ENCODE measurements around the gene NELL1. TPM values are rescaled to one million over a fixed set of nuclear protein-coding genes. Genes with fewer than 3 reads are reported as not detected.

Gene NELL1
- total and polyA plus RNA-seq, 2 donors (not counting 3 experiments of a cell fraction or from before 2014, with no cell fraction given), result not detected

- no TSS peak for BruUV-seq (replicated peaks)
- no peak overlapping the region for H3K9ac ChIP-seq (replicated peaks; ENCODE audit: extremely low read depth, insufficient read depth, low read length)
- CTCF ChIA-PET, result no interaction called here
- DNase-seq (ENCODE audit: low read depth, low spot score), result no peak
- peaks cover 5% of the 10 kb centered on the region for H3K9me3 ChIP-seq (replicated peaks; ENCODE audit: control insufficient read depth, insufficient read depth, low read length)
- H3K36me3 ChIP-seq (ENCODE audit: control insufficient read depth in 2 of 2, extremely low read depth in 1 of 2, insufficient read depth in 2 of 2, low read length in 2 of 2), result no peaks in the 10 kb centered on the region
- no peaks in the 10 kb centered on the region for H4K20me1 ChIP-seq (replicated peaks; ENCODE audit: control insufficient read depth, extremely low read depth, insufficient read depth, low read length)
- no peak for FAIRE-seq
- TF ChIP-seq JUN (IDR thresholded peaks at IDR 0.05; ENCODE audit: borderline replicate concordance, insufficient read depth, insufficient read length, low read depth) (no peak), POLR2AphosphoS5 (IDR thresholded peaks at IDR 0.05; ENCODE audit: insufficient read depth, low read depth, low read length) (no peak), FOS (IDR thresholded peaks at IDR 0.05; ENCODE audit: borderline replicate concordance, insufficient read depth, low read length) (no peak), CTCF (IDR thresholded peaks at IDR 0.05; ENCODE audit: extremely low read depth in 1 of 2, insufficient read depth in 1 of 2, low read depth in 1 of 2, low read length in 2 of 2) (no peak), MYC (IDR thresholded peaks at IDR 0.05; ENCODE audit: low read depth, low read length) (no peak), POLR2A (IDR thresholded peaks at IDR 0.05; ENCODE audit: low read depth, low read length) (no peak), EZH2 (IDR thresholded peaks at IDR 0.05; ENCODE audit: borderline replicate concordance, low read depth, low read length, severe bottlenecking) (no peak), MAX (IDR thresholded peaks at IDR 0.05; ENCODE audit: insufficient read depth, insufficient read length) (no peak), GATA2 (IDR thresholded peaks at IDR 0.05; ENCODE audit: insufficient read depth, insufficient read length, low read depth, low read length) (no peak)
- H3K27me3 ChIP-seq (ENCODE audit: control insufficient read depth in 2 of 2, insufficient read depth in 2 of 2, low read length in 2 of 2), result no peaks in the 10 kb centered on the region
- no peaks in the 10 kb centered on the region for H3K4me1 ChIP-seq (ENCODE audit: control insufficient read depth, extremely low read depth, insufficient read depth, low read length)
- no peaks in the 10 kb centered on the region for H3K79me2 ChIP-seq (ENCODE audit: control insufficient read depth, insufficient read depth, low read length)
- H3K27ac ChIP-seq (ENCODE audit: insufficient read depth, low read depth, low read length), result no peak overlapping the region
- dilution Hi-C loops (cut with MboI; ENCODE audit: extremely low pct_ligation_motif_present, low sequenced_read_pairs) (no loop called here), intact Hi-C loops (cut with micrococcal nuclease) (no loop called here)
- no peaks in the 10 kb centered on the region for H3K9me1 ChIP-seq (replicated peaks; ENCODE audit: control insufficient read depth, extremely low read depth, insufficient read depth, low read length)
- no peak overlapping the region for H3K4me2 ChIP-seq (ENCODE audit: insufficient read depth, low read length)
- no peak overlapping the region for H2AFZ ChIP-seq (ENCODE audit: low read depth, low read length)
- no peak overlapping the region for H3K4me3 ChIP-seq (replicated peaks in 1 of 3; ENCODE audit: insufficient read depth in 1 of 3, low read depth in 1 of 3, low read length in 3 of 3)
- POLR2A ChIA-PET, result no interaction called here
These were observed 651.7 kb downstream of the NELL1 start for GRCh38 chr11:21321072-21321471.

Measured in endothelial cell of umbilical vein (primary cell).